ENCODE measurements around the gene VTI1A.

GRCh38 chr10:112446055-112446854 lies 760 bp upstream of the VTI1A start:
- TF ChIP-seq, protein P1, sequence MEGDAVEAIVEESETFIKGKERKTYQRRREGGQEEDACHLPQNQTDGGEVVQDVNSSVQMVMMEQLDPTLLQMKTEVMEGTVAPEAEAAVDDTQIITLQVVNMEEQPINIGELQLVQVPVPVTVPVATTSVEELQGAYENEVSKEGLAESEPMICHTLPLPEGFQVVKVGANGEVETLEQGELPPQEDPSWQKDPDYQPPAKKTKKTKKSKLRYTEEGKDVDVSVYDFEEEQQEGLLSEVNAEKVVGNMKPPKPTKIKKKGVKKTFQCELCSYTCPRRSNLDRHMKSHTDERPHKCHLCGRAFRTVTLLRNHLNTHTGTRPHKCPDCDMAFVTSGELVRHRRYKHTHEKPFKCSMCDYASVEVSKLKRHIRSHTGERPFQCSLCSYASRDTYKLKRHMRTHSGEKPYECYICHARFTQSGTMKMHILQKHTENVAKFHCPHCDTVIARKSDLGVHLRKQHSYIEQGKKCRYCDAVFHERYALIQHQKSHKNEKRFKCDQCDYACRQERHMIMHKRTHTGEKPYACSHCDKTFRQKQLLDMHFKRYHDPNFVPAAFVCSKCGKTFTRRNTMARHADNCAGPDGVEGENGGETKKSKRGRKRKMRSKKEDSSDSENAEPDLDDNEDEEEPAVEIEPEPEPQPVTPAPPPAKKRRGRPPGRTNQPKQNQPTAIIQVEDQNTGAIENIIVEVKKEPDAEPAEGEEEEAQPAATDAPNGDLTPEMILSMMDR (IDR thresholded peaks at IDR 0.05; ENCODE audit: low read depth, low read length): no peak
- TF ChIP-seq MAX (IDR thresholded peaks at IDR 0.05; ENCODE audit: low read depth, low read length): no peak
- no peak for TF ChIP-seq POLR2A (IDR thresholded peaks at IDR 0.05; ENCODE audit: extremely low read depth, insufficient read length)
- TF ChIP-seq MYC (IDR thresholded peaks at IDR 0.05; ENCODE audit: low read depth, low read length): no peak

All from NB4 (cell line).